Esophagus muscularis mucosa (tissue), 4 donors: ENCODE data around the gene UMODL1. TPM values are rescaled to one million over a fixed set of nuclear protein-coding genes. Genes with fewer than 3 reads are reported as not detected.

Experiments
- DNase-seq: peaks from one replicate; pipeline ENCODE4 v3.0.0-alpha.2; 2017; ENCODE audit errors: extremely low spot score
- H3K27ac ChIP-seq, 4 donors: fragments of 200-600 bp; sonication (generic); replicated peaks in 1 of 4; 1 replicate in 3 of 4; 2 replicates in 1 of 4; pipeline ENCODE4 v1.5.1; 2016 to 2019; ENCODE audit warnings: mild to moderate bottlenecking in 1 of 4
- H3K27me3 ChIP-seq, 4 donors: fragments of 200-600 bp; sonication (generic); one replicate each; pipeline versions ENCODE4 v1.5.1 to v1.6.0; 2016 to 2019
- H3K36me3 ChIP-seq, 4 donors: fragments of 200-600 bp; sonication (generic); one replicate each; pipeline ENCODE4 v1.5.1; 2016 to 2019
- H3K4me1 ChIP-seq, 4 donors: fragments of 200-600 bp; sonication (generic); one replicate each; pipeline ENCODE4 v1.5.1; 2016 to 2019
- H3K4me3 ChIP-seq, 4 donors: fragments of 200-600 bp; sonication (generic); 1 replicate in 2 of 4; 2 replicates in 2 of 4; pipeline ENCODE4 v1.5.1; 2016 to 2019; ENCODE audit warnings: mild to moderate bottlenecking in 4 of 4, moderate library complexity in 1 of 4
- H3K9me3 ChIP-seq, 4 donors: fragments of 200-600 bp; sonication (generic); 1 replicate in 3 of 4; 2 replicates in 1 of 4; pipeline ENCODE4 v1.5.1; 2016 to 2019
- EP300 ChIP-seq: sonication (generic); formaldehyde crosslinking; IDR thresholded peaks from one replicate; pipeline ENCODE4 v1.6.1; 2017; ENCODE audit warnings: antibody characterized with exemption
- POLR2A ChIP-seq: fragments of 450-650 bp; IDR thresholded peaks from one replicate; pipeline ENCODE4 v1.6.1; 2017; ENCODE audit warnings: antibody characterized with exemption, moderate library complexity, mild to moderate bottlenecking, low read depth
- POLR2AphosphoS5 ChIP-seq, 2 donors: sonication (generic); formaldehyde crosslinking; IDR thresholded peaks; one replicate each; pipeline ENCODE4 v1.6.1; 2017; ENCODE audit warnings: antibody characterized with exemption in 2 of 2
- WGBS: methylation state at CpG from one replicate; pipeline ENCODE4 v1.1.5; 2018; 5-methylcytosine and 5-hydroxymethylcytosine counted together
- intact Hi-C: fragments of 100-400 bp; cut with DNase I; formaldehyde crosslinking; loops from one replicate; pipeline ENCODE4 v1.15.1; 2023
- total RNA-seq, 4 donors: library from RNA; depleted of rRNA; stranded (reverse); fragments of >200 nt; gene quantifications; one replicate each; pipeline versions ENCODE4 v1.1.0 to v1.2.1, GENCODE V29; 2016
- TF ChIP-seq, protein P1 (sequence below), 3 experiments: fragments of 200-600 bp in 2 of 3; fragments of 450-650 bp in 1 of 3; sonication (generic) in 2 of 3; IDR thresholded peaks; one replicate each; pipeline ENCODE4 v1.5.1; 2017 to 2019; ENCODE audit warnings: antibody characterized with exemption in 3 of 3, mild to moderate bottlenecking in 2 of 3, moderate library complexity in 1 of 3

UMODL1 gene
- total RNA-seq, 4 donors from 2014 or later = 0.13 TPM; not detected in 3

DNA sequence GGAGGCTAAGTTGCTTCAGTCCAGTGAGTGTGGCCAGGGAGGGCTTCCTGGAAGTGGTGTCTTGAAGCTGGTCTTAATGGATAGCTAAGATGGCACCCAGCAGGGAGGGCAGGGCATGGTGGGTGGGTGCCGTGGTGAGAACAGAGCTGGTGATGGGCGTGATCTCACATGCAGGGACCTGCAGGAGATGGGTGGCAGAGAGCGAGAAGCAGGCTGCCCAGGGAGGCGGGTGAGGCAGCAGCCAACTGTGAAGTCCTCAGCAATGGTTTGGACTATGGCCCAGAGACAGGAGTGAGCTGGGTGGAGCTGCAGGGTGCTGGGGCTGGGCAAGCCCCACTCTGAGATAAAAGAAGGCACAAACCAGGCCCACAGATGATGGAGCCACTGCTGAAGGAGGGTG is 50.7 kb downstream of the UMODL1 start:
- Histone ChIP-seq H3K4me3 (no peak overlapping the region), H3K27ac (no peak overlapping the region), H3K4me1 (peaks cover 5 to 7% (median 6%) of the 10 kb centered on the region in 4 donors), H3K27me3 (peaks cover 0 to 84% (median 16%) of the 10 kb centered on the region in 4 donors), H3K9me3 (no peaks in the 10 kb centered on the region), H3K36me3 (no peaks in the 10 kb centered on the region)
- WGBS = 56% methylated on average over 1 of the region's 4 CpGs
- no peak for TF ChIP-seq POLR2AphosphoS5 (IDR thresholded peaks at IDR 0.05)
- TF ChIP-seq, protein P1, sequence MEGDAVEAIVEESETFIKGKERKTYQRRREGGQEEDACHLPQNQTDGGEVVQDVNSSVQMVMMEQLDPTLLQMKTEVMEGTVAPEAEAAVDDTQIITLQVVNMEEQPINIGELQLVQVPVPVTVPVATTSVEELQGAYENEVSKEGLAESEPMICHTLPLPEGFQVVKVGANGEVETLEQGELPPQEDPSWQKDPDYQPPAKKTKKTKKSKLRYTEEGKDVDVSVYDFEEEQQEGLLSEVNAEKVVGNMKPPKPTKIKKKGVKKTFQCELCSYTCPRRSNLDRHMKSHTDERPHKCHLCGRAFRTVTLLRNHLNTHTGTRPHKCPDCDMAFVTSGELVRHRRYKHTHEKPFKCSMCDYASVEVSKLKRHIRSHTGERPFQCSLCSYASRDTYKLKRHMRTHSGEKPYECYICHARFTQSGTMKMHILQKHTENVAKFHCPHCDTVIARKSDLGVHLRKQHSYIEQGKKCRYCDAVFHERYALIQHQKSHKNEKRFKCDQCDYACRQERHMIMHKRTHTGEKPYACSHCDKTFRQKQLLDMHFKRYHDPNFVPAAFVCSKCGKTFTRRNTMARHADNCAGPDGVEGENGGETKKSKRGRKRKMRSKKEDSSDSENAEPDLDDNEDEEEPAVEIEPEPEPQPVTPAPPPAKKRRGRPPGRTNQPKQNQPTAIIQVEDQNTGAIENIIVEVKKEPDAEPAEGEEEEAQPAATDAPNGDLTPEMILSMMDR (IDR thresholded peaks at IDR 0.05) = no peak
- TF ChIP-seq POLR2A = no peak
- no peak for TF ChIP-seq EP300
- DNase-seq = no peak
- intact Hi-C loops = no loop called here

DNA sequence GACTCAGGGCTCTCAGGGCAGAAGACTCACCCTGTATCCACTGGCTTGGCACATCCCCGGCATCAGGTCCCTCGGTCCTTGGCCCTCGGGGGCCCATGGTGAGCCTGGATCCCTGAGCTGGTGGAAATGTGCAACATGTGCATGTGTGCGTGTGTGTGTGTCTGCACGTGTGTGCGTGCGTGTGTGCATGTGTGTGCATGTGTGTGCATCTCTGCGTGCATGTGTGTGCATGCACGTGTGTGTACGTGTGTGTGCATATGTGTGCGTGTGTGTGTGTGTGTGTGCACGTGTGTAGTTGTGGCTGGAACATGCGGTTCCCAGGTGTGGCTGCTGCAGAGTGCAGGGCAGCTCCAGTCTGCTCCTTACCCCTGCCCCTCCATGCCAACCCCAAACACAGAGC is 51.3 kb downstream of the UMODL1 start:
- 92% methylated on average over 10 of the region's 13 CpGs for WGBS
- Histone ChIP-seq H3K4me1 (peaks cover 0 to 1% (median under 1%) of the 10 kb centered on the region in 4 donors), H3K27me3 (peaks cover 0 to 90% (median 16%) of the 10 kb centered on the region in 4 donors), H3K9me3 (no peaks in the 10 kb centered on the region), H3K36me3 (no peaks in the 10 kb centered on the region), H3K4me3 (no peak overlapping the region), H3K27ac (no peak overlapping the region)
- no peak for DNase-seq
- intact Hi-C loops = no loop called here
- TF ChIP-seq EP300 (no peak), POLR2A (no peak), POLR2AphosphoS5 (IDR thresholded peaks at IDR 0.05) (no peak)
- TF ChIP-seq, protein P1 (IDR thresholded peaks at IDR 0.05) = no peak

DNA sequence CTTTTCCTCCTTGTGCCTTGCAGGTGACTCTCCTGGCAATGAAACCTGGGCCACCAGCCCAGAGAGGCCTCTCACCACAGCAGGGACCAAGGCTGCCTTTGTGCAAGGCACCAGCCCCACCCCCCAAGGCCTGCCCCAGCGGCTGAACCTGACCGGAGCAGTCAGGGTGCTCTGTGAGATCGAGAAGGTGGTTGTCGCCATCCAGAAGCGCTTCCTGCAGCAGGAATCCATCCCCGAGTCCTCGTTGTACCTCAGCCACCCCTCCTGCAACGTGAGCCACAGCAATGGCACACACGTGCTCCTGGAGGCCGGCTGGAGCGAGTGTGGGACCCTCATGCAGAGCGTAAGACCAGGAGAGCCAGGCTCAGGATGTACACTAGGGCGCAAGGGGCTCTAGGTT is 51.7 kb downstream of the UMODL1 start:
- no peak overlapping the region for H3K4me3 ChIP-seq
- TF ChIP-seq, protein P1 (IDR thresholded peaks at IDR 0.05) = no peak
- no peak for TF ChIP-seq POLR2A
- TF ChIP-seq EP300 = no peak
- no peak for TF ChIP-seq POLR2AphosphoS5 (IDR thresholded peaks at IDR 0.05)
- H3K27me3 ChIP-seq = peaks cover 0 to 90% (median 16%) of the 10 kb centered on the region in 4 donors
- H3K9me3 ChIP-seq = no peaks in the 10 kb centered on the region
- no peaks in the 10 kb centered on the region for H3K4me1 ChIP-seq
- intact Hi-C loops = no loop called here
- 38% methylated on average over 6 of the region's 13 CpGs for WGBS
- no peaks in the 10 kb centered on the region for H3K36me3 ChIP-seq
- no peak for DNase-seq
- no peak overlapping the region for H3K27ac ChIP-seq

DNA sequence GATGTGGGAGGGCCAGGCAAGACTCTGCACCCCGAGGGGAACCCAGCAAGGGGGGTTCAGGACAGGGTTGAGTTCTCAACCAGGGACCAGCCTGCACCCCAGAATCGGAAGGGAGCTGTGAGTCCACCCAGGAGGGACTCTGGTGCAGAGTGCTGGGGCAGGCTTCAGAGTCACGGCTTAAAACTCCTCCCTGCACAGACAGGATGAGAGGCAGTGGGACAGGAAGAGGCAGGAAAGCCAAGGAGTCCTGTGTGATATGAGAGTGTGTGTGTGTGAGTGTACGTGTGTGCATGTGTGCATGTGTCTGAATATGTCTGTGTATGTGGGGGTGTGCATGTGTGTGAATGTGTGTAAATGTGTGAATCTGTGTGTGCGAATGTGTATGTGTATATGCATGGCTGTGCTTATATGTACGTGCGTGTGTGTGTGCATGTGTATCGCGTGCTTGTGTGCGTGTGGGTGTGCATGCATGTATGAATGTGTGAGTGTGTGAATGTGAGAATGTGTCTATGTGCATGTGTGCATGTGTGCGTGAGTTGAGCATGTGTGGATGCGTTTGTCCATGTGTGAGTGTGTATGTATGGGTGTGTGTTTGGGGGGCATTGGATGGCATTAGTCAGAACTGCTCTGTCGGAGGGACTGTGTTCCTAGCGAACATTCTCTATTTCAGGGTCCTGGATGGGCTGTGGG is 52.2 kb downstream of the UMODL1 start:
- no peaks in the 10 kb centered on the region for H3K4me1 ChIP-seq
- intact Hi-C loops = no loop called here
- no peaks in the 10 kb centered on the region for H3K36me3 ChIP-seq
- H3K27ac ChIP-seq = no peak overlapping the region
- no peaks in the 10 kb centered on the region for H3K9me3 ChIP-seq
- H3K27me3 ChIP-seq = peaks cover 0 to 86% (median 15%) of the 10 kb centered on the region in 4 donors
- H3K4me3 ChIP-seq = no peak overlapping the region
- DNase-seq = no peak
- WGBS = 85% methylated on average over 12 of the region's 14 CpGs
- TF ChIP-seq POLR2A = no peak
- TF ChIP-seq EP300 = no peak
- TF ChIP-seq, protein P1 (IDR thresholded peaks at IDR 0.05) = no peak
- no peak for TF ChIP-seq POLR2AphosphoS5 (IDR thresholded peaks at IDR 0.05)
